Vagina (tissue), 2 donors: Measurements from ENCODE around the gene ABTB2. TPM values are rescaled to one million over a fixed set of nuclear protein-coding genes. Genes with fewer than 3 reads are reported as not detected.

Experiments
- DNase-seq, 2 donors: peaks; one replicate each; pipeline ENCODE4 v3.0.0-alpha.2; 2017; ENCODE audit errors: extremely low spot score in 2 of 2
- H3K27ac ChIP-seq: fragments of 200-600 bp; sonication (generic); one replicate; pipeline ENCODE4 v1.5.1; 2019
- H3K27me3 ChIP-seq: fragments of 200-600 bp; sonication (generic); one replicate; pipeline ENCODE4 v1.5.1; 2019
- H3K36me3 ChIP-seq, 2 donors: fragments of 200-600 bp; sonication (generic); one replicate each; pipeline ENCODE4 v1.5.1; 2017 to 2019
- H3K4me1 ChIP-seq: fragments of 200-600 bp; sonication (generic); one replicate; pipeline ENCODE4 v1.5.1; 2019
- H3K4me3 ChIP-seq, 2 donors: fragments of 200-600 bp; sonication (generic); 1 replicate in 1 of 2; 2 replicates in 1 of 2; pipeline ENCODE4 v1.5.1; 2016 to 2019
- H3K9me3 ChIP-seq: fragments of 200-600 bp; sonication (generic); one replicate; pipeline ENCODE4 v1.5.1; 2019
- CTCF ChIP-seq, 3 experiments: fragments of 450-650 bp in 2 of 3; fragments of 200-600 bp in 1 of 3; sonication (generic) in 1 of 3; IDR thresholded peaks; one replicate each; pipeline ENCODE4 v1.5.1; 2017 to 2019; ENCODE audit warnings: antibody characterized with exemption in 3 of 3, mild to moderate bottlenecking in 2 of 3, moderate library complexity in 2 of 3
- POLR2A ChIP-seq, 2 donors: fragments of 450-650 bp; IDR thresholded peaks; one replicate each; pipeline ENCODE4 v1.6.1; 2017; ENCODE audit warnings: antibody characterized with exemption in 2 of 2, mild to moderate bottlenecking in 2 of 2, moderate library complexity in 2 of 2
- POLR2AphosphoS5 ChIP-seq, 2 donors: sonication (generic); formaldehyde crosslinking; IDR thresholded peaks; one replicate each; pipeline ENCODE4 v1.9.0; 2017; ENCODE audit warnings: antibody characterized with exemption in 2 of 2, mild to moderate bottlenecking in 2 of 2, low read depth in 1 of 2; ENCODE audit not compliant: insufficient read depth in 1 of 2
- intact Hi-C: fragments of 100-400 bp; cut with DNase I; formaldehyde crosslinking; loops from one replicate; pipeline ENCODE4 v1.15.1; 2023
- total RNA-seq: library from RNA; depleted of rRNA; stranded (reverse); fragments of >200 nt; gene quantifications from one replicate; pipeline ENCODE4 v1.2.3, GENCODE V29; 2016

ABTB2 gene
- total RNA-seq, 1 donor from 2014 or later: 10.8 TPM

GRCh38 chr11:34128824-34129223, 229.0 kb downstream of the ABTB2 start:
- Histone ChIP-seq H3K27ac (no peak overlapping the region), H3K4me1 (no peaks in the 10 kb centered on the region), H3K9me3 (no peaks in the 10 kb centered on the region), H3K36me3 (peaks cover 0 to 67% of the 10 kb centered on the region in 2 donors), H3K4me3 (no peak overlapping the region), H3K27me3 (no peaks in the 10 kb centered on the region)
- TF ChIP-seq CTCF (IDR thresholded peaks at IDR 0.05) (no peak), POLR2AphosphoS5 (IDR thresholded peaks at IDR 0.05; ENCODE audit: insufficient read depth in 1 of 2, low read depth in 1 of 2) (no peak), POLR2A (IDR thresholded peaks at IDR 0.05) (no peak)
- DNase-seq: no peak
- intact Hi-C loops: no loop called here

DNA sequence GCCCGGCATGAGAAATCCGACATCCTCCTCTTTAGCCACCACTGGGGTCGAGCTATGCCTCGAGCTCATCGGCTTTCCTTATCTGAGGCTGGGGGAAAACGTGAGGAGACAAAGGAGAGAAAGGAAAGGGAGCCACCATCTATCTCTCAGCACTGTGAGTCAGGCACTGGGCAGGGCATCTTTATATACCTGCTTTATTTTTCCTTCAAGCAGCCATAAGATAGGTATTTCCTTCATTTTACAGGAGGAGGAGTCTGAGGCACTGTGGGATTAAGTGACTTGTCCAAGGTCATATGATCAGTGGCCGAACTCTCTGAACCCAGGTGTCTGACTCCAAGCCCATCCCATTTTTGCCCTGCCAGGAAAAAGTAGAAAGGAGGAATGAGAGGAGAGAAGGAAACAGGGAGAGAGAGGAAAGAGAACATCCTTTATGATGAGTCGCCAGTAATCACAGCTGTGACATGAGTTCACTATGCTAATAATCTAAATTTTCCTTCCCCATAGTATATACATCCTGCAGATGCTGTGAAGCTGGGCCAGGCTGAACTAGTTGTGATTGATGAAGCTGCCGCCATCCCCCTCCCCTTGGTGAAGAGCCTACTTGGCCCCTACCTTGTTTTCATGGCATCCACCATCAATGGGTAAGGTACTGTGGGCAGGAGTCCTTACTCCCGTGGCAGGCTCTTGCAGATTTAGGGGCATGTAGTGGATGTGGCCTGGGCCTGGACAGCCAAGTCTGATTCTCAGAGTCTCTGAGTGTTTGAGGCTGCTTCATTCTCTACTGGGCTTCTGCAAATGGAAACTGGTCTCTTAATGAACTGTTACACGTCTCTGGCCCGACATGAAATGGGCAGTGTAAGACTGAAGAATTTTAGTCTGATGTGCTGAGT, 230.6 kb downstream of the ABTB2 start:
- Histone ChIP-seq H3K9me3 (no peaks in the 10 kb centered on the region), H3K4me1 (no peaks in the 10 kb centered on the region), H3K27me3 (no peaks in the 10 kb centered on the region), H3K27ac (no peak overlapping the region), H3K36me3 (peaks cover 0 to 67% of the 10 kb centered on the region in 2 donors), H3K4me3 (no peak overlapping the region)
- no peak for DNase-seq
- intact Hi-C loops: no loop called here
- TF ChIP-seq POLR2AphosphoS5 (IDR thresholded peaks at IDR 0.05; ENCODE audit: insufficient read depth in 1 of 2, low read depth in 1 of 2): no peak
- no peak for TF ChIP-seq POLR2A (IDR thresholded peaks at IDR 0.05)

GRCh38 chr11:34124885-34125668, 232.7 kb downstream of the ABTB2 start:
- Histone ChIP-seq H3K27ac (no peak overlapping the region), H3K27me3 (no peaks in the 10 kb centered on the region), H3K4me1 (no peaks in the 10 kb centered on the region), H3K9me3 (no peaks in the 10 kb centered on the region), H3K36me3 (peaks cover 0 to 68% of the 10 kb centered on the region in 2 donors), H3K4me3 (no peak overlapping the region)
- no peak for TF ChIP-seq POLR2A (IDR thresholded peaks at IDR 0.05)
- no peak for TF ChIP-seq CTCF (IDR thresholded peaks at IDR 0.05)
- no peak for TF ChIP-seq POLR2AphosphoS5 (IDR thresholded peaks at IDR 0.05; ENCODE audit: insufficient read depth in 1 of 2, low read depth in 1 of 2)
- DNase-seq: peak in 1 of 2 donors; percentile 37
- intact Hi-C loops: no loop called here

DNA sequence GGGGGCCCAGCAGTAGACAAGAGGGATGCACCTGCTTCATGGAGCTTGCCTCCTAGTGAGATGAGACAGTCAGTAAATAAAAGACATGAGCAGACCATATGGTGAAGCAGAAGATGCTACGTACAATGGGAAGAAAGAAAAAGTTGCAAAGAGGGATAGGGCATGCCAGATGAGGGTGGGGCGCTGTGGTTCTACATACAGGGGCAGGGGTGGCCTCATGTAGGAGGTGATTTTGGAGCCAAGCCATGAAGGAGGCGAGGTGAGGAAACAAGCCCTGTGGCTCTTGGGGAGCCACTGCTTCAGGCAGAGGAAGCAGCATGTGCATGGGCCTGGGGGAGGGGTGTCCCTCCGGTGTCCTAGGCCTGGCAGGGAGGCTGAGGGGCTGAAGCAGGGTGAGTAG, 237.2 kb downstream of the ABTB2 start:
- no peak for TF ChIP-seq CTCF (IDR thresholded peaks at IDR 0.05)
- no peak for TF ChIP-seq POLR2A (IDR thresholded peaks at IDR 0.05)
- no peak for TF ChIP-seq POLR2AphosphoS5 (IDR thresholded peaks at IDR 0.05; ENCODE audit: insufficient read depth in 1 of 2, low read depth in 1 of 2)
- H3K27me3 ChIP-seq: no peaks in the 10 kb centered on the region
- H3K27ac ChIP-seq: no peak overlapping the region
- no peaks in the 10 kb centered on the region for H3K9me3 ChIP-seq
- intact Hi-C loops: no loop called here
- peaks cover 6 to 91% of the 10 kb centered on the region in 2 donors for H3K36me3 ChIP-seq
- DNase-seq: no peak
- no peaks in the 10 kb centered on the region for H3K4me1 ChIP-seq
- H3K4me3 ChIP-seq: no peak overlapping the region

DNA sequence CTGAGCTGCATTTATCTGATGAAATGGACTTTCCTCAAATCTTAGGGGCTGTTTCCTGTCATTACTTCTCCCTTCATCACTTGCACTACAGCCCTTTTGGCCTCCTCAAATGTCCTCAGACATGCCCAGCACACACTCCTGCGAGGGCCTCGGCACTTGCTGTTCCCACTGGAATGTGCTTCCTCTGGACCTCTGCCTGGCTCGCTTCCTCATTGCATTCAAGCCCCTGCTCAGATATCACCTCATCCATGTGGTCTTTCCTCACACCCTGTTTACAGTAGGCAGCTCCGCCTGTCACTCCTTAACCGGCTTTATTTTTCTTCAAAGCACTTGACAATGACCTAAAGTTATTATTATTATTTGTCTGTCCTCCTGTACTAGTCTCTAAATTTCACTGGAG, 243.3 kb downstream of the ABTB2 start:
- Histone ChIP-seq H3K4me1 (no peaks in the 10 kb centered on the region), H3K4me3 (no peak overlapping the region), H3K27me3 (no peaks in the 10 kb centered on the region), H3K36me3 (peaks cover 6 to 95% of the 10 kb centered on the region in 2 donors), H3K9me3 (no peaks in the 10 kb centered on the region), H3K27ac (no peak overlapping the region)
- DNase-seq: no peak
- intact Hi-C loops: no loop called here
- TF ChIP-seq POLR2AphosphoS5 (IDR thresholded peaks at IDR 0.05; ENCODE audit: insufficient read depth in 1 of 2, low read depth in 1 of 2) (no peak), CTCF (IDR thresholded peaks at IDR 0.05) (no peak), POLR2A (IDR thresholded peaks at IDR 0.05) (no peak)
